Mesenchymal stem cell (in vitro differentiated cells and primary cell): ENCODE data around the gene SAXO1.
A peak's percentile ranks its signal among the peaks of the same experiment; 100 is the strongest.

Experiments used
- DNase-seq: peaks from one replicate; pipeline ENCODE4 v3.0.0-alpha.2; 2013
- H2AFZ ChIP-seq: one replicate; pipeline ENCODE4 v1.6.1; 2013; ENCODE audit warnings: low read depth, mild to moderate bottlenecking, control low read depth, inconsistent platforms, low read length, moderate library complexity
- H2AK5ac ChIP-seq: 2 replicates; pipeline ENCODE4 v1.6.1; 2013; ENCODE audit warnings: low read length, moderate library complexity, mild to moderate bottlenecking, inconsistent platforms; ENCODE audit not compliant: severe bottlenecking
- H2BK120ac ChIP-seq: one replicate; pipeline ENCODE4 v1.6.1; 2013; ENCODE audit warnings: low read depth, mild to moderate bottlenecking, inconsistent platforms, low read length, moderate library complexity
- H2BK12ac ChIP-seq, 2 experiments: one replicate each; pipeline ENCODE4 v1.6.1; 2013; ENCODE audit warnings: inconsistent platforms in 2 of 2, low read length in 2 of 2, mild to moderate bottlenecking in 2 of 2, moderate library complexity in 2 of 2, control low read depth in 1 of 2
- H2BK15ac ChIP-seq: one replicate; pipeline ENCODE4 v1.6.1; 2013; ENCODE audit warnings: mild to moderate bottlenecking, low read depth, inconsistent platforms; ENCODE audit not compliant: poor library complexity, severe bottlenecking
- H2BK5ac ChIP-seq: 2 replicates; pipeline ENCODE4 v1.6.1; 2013; ENCODE audit warnings: low read depth, mild to moderate bottlenecking, low read length, control low read depth, inconsistent platforms; ENCODE audit not compliant: poor library complexity, severe bottlenecking
- H3K14ac ChIP-seq, 2 experiments: one replicate each; pipeline ENCODE4 v1.6.1; 2013; ENCODE audit warnings: inconsistent platforms in 2 of 2, low read length in 2 of 2, control low read depth in 1 of 2, mild to moderate bottlenecking in 1 of 2, moderate library complexity in 1 of 2
- H3K18ac ChIP-seq, 2 experiments: one replicate each; pipeline ENCODE4 v1.6.1; 2013; ENCODE audit warnings: inconsistent platforms in 2 of 2, low read length in 2 of 2, control low read depth in 1 of 2, low read depth in 1 of 2, mild to moderate bottlenecking in 1 of 2
- H3K23ac ChIP-seq, 2 experiments: one replicate each; pipeline ENCODE4 v1.6.1; 2013; ENCODE audit warnings: inconsistent platforms in 2 of 2, low read length in 2 of 2, mild to moderate bottlenecking in 2 of 2, moderate library complexity in 2 of 2, control low read depth in 1 of 2
- H3K27ac ChIP-seq: 2 replicates; pipeline ENCODE4 v1.5.1; 2013; ENCODE audit warnings: mild to moderate bottlenecking, moderate library complexity, low read length, control low read depth, inconsistent platforms; ENCODE audit not compliant: poor library complexity, severe bottlenecking
- H3K27me3 ChIP-seq, 2 experiments: 2 replicates each; pipeline versions ENCODE4 v1.6.1 to v1.7.0; 2013; ENCODE audit warnings: low read length in 2 of 2, mild to moderate bottlenecking in 2 of 2, moderate library complexity in 2 of 2, control low read depth in 1 of 2, inconsistent platforms in 1 of 2; ENCODE audit not compliant: control insufficient read depth in 1 of 2, insufficient read depth in 1 of 2
- H3K36me3 ChIP-seq, 2 experiments: 2 replicates each; pipeline versions ENCODE4 v1.6.1 to v1.7.0; 2013; ENCODE audit warnings: low read length in 2 of 2, control low read depth in 1 of 2, inconsistent platforms in 1 of 2, low read depth in 1 of 2, mild to moderate bottlenecking in 1 of 2; ENCODE audit not compliant: insufficient read depth in 2 of 2, control insufficient read depth in 1 of 2
- H3K4ac ChIP-seq, 2 experiments: one replicate each; pipeline ENCODE4 v1.6.1; 2013; ENCODE audit warnings: inconsistent platforms in 2 of 2, low read length in 2 of 2, mild to moderate bottlenecking in 2 of 2, moderate library complexity in 2 of 2, control low read depth in 1 of 2, low read depth in 1 of 2
- H3K4me1 ChIP-seq: 2 replicates; pipeline ENCODE4 v1.6.1; 2013; ENCODE audit warnings: low read depth, low read length, control low read depth; ENCODE audit not compliant: control insufficient read depth, insufficient read depth
- H3K4me2 ChIP-seq: 2 replicates; pipeline ENCODE4 v1.6.1; 2013; ENCODE audit warnings: low read length, mild to moderate bottlenecking, inconsistent platforms; ENCODE audit not compliant: poor library complexity, severe bottlenecking
- H3K4me3 ChIP-seq, 2 experiments: 2 replicates each; pipeline versions ENCODE4 v1.5.1 to v1.7.0; 2013; ENCODE audit warnings: low read length in 2 of 2, mild to moderate bottlenecking in 2 of 2, control low read depth in 1 of 2, low read depth in 1 of 2; ENCODE audit not compliant: insufficient read depth in 1 of 2
- H3K79me1 ChIP-seq: replicated peaks from 2 replicates; pipeline ENCODE4 v1.6.1; 2013; ENCODE audit warnings: mild to moderate bottlenecking, control low read depth, low read length, inconsistent platforms; ENCODE audit not compliant: poor library complexity, severe bottlenecking
- H3K9ac ChIP-seq: 2 replicates; pipeline ENCODE4 v1.7.0; 2013; ENCODE audit warnings: mild to moderate bottlenecking, low read length, moderate library complexity
- H3K9me3 ChIP-seq: 2 replicates; pipeline ENCODE4 v1.7.0; 2013; ENCODE audit warnings: mild to moderate bottlenecking, low read length; ENCODE audit not compliant: control insufficient read depth
- H4K8ac ChIP-seq: one replicate; pipeline ENCODE4 v1.6.1; 2013; ENCODE audit warnings: inconsistent platforms, mild to moderate bottlenecking, low read length, moderate library complexity
- H4K91ac ChIP-seq: one replicate; pipeline ENCODE4 v1.6.1; 2013; ENCODE audit warnings: mild to moderate bottlenecking, low read length, inconsistent platforms
- WGBS: methylation state at CpG from one replicate; pipeline ENCODE4 v1.1.7; 2013; ENCODE audit warnings: mixed read lengths; 5-methylcytosine and 5-hydroxymethylcytosine counted together

SAXO1 gene

DNA sequence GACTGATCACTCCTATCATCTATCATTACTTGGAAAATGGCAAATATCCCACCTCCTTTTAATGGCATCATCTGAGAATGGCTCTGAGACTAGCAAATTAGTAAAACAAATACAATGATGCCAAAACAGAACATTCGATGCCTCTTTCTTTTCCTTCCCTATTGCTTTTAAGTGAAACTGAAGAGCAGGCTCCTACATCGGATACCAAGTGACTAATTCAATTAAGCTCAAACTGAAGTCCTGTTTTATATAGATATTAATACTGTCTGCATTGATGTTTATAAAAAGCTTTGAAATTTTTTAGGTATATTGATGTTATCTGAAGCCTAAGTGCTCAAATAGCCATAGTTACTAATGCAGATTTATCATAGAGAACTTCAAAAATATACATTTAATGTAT lies 43.9 kb downstream of the SAXO1 start:
- no peak overlapping the region for H3K18ac ChIP-seq
- no peak overlapping the region for H3K4me3 ChIP-seq
- H3K27ac ChIP-seq: no peak overlapping the region
- H2BK12ac ChIP-seq: no peak overlapping the region
- no peak overlapping the region for H3K4ac ChIP-seq
- H2AK5ac ChIP-seq: no peak overlapping the region
- no peaks in the 10 kb centered on the region for H3K79me1 ChIP-seq
- no peak overlapping the region for H2BK120ac ChIP-seq
- no peaks in the 10 kb centered on the region for H3K27me3 ChIP-seq
- H3K4me2 ChIP-seq: no peak overlapping the region
- H2BK15ac ChIP-seq: no peak overlapping the region
- WGBS: 77% methylated on average over 1 of the region's 2 CpGs
- no peak overlapping the region for H2AFZ ChIP-seq
- no peak overlapping the region for H4K91ac ChIP-seq
- no peak for DNase-seq
- no peak overlapping the region for H2BK5ac ChIP-seq
- peaks cover 5% of the 10 kb centered on the region for H3K9me3 ChIP-seq
- H4K8ac ChIP-seq: no peak overlapping the region
- H3K9ac ChIP-seq: no peak overlapping the region
- no peaks in the 10 kb centered on the region for H3K36me3 ChIP-seq
- no peak overlapping the region for H3K23ac ChIP-seq
- H3K4me1 ChIP-seq: peaks cover 2% of the 10 kb centered on the region
- H3K14ac ChIP-seq: no peak overlapping the region

DNA sequence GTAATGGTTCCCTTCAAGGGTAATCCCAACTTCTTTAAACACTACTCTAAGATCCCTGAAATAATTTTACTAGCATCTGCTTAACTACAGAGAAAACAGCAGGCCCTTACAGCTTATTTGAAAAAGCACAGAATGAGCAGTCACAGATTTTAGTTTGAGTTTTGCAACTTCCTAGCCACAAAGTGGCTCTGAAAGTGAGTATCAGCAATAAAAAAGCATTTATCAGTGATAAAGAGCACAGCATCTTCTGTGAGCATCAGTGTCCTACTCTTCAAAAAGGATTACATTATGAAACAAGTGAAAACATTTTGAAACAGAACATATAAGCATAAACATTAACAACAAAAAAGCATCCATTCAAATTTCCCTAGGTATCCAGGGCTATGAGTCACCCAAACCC lies 45.0 kb downstream of the SAXO1 start:
- no peak overlapping the region for H3K4me3 ChIP-seq
- H3K4me1 ChIP-seq: peaks cover 2% of the 10 kb centered on the region
- H3K18ac ChIP-seq: no peak overlapping the region
- H2AK5ac ChIP-seq: no peak overlapping the region
- H3K27ac ChIP-seq: no peak overlapping the region
- no peak overlapping the region for H3K4ac ChIP-seq
- no peak overlapping the region for H2BK5ac ChIP-seq
- no peaks in the 10 kb centered on the region for H3K36me3 ChIP-seq
- H2AFZ ChIP-seq: no peak overlapping the region
- H3K9me3 ChIP-seq: peaks cover 12% of the 10 kb centered on the region
- no peak overlapping the region for H2BK120ac ChIP-seq
- no peak for DNase-seq
- no peak overlapping the region for H2BK15ac ChIP-seq
- H4K91ac ChIP-seq: no peak overlapping the region
- H4K8ac ChIP-seq: no peak overlapping the region
- no peaks in the 10 kb centered on the region for H3K79me1 ChIP-seq
- H3K27me3 ChIP-seq: no peaks in the 10 kb centered on the region
- no peak overlapping the region for H3K9ac ChIP-seq
- H3K14ac ChIP-seq: no peak overlapping the region
- H3K4me2 ChIP-seq: no peak overlapping the region
- H3K23ac ChIP-seq: no peak overlapping the region
- no peak overlapping the region for H2BK12ac ChIP-seq

- Histone ChIP-seq H3K27me3 (no peaks in the 10 kb centered on the region), H3K4ac (no peak overlapping the region), H3K9ac (no peak overlapping the region), H3K4me1 (peaks cover 2% of the 10 kb centered on the region), H2BK120ac (no peak overlapping the region), H3K36me3 (no peaks in the 10 kb centered on the region), H3K18ac (no peak overlapping the region), H2BK12ac (no peak overlapping the region), H2BK5ac (no peak overlapping the region), H3K4me2 (no peak overlapping the region), H2AFZ (no peak overlapping the region), H4K91ac (no peak overlapping the region), H2AK5ac (no peak overlapping the region), H3K14ac (no peak overlapping the region), H3K9me3 (peaks cover 12% of the 10 kb centered on the region), H3K23ac (no peak overlapping the region), H3K4me3 (no peak overlapping the region), H3K27ac (peak overlapping the region; percentile 74), H3K79me1 (no peaks in the 10 kb centered on the region), H4K8ac (no peak overlapping the region), H2BK15ac (no peak overlapping the region)
- DNase-seq: no peak
Measured at GRCh38 chr9:18985996-18986395, 47.0 kb downstream of the SAXO1 start.

DNA sequence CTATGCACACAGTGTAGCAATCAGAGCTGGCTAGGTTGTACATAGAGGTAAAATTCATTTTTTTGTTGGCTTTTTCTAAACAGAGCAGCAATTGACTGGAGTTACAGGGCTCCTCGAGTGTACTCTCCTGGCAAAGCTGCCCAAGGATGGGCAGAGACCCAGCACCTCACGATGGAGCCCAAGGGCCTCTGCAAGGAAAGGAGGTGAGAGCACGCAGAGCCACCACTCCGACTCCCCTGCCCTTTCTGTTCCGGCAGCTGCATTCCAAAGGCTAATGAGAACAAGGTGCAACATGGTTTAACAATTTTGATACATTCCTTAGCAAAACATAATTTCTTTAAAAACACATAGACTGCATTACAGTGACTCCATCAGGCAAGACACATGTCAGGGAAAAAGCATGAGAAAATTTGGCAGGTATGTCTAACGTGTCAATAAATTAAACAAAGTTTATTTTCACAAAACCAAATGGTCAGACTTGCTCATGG lies 47.5 kb downstream of the SAXO1 start:
- Histone ChIP-seq H2AFZ (no peak overlapping the region), H3K36me3 (no peaks in the 10 kb centered on the region), H3K14ac (no peak overlapping the region), H4K91ac (no peak overlapping the region), H2AK5ac (no peak overlapping the region), H3K4me1 (peaks cover 2% of the 10 kb centered on the region), H2BK120ac (no peak overlapping the region), H2BK5ac (no peak overlapping the region), H3K23ac (no peak overlapping the region), H3K4me2 (no peak overlapping the region), H3K4ac (no peak overlapping the region), H3K27me3 (no peaks in the 10 kb centered on the region), H3K27ac (peak overlapping the region; percentile 74), H3K9me3 (peaks cover 12% of the 10 kb centered on the region), H2BK15ac (no peak overlapping the region), H3K79me1 (no peaks in the 10 kb centered on the region), H3K9ac (no peak overlapping the region), H3K4me3 (no peak overlapping the region), H2BK12ac (no peak overlapping the region), H3K18ac (no peak overlapping the region), H4K8ac (no peak overlapping the region)
- DNase-seq: no peak
- WGBS: 80% methylated on average over 6 of the region's 6 CpGs
